ENCODE measurements around the gene RASL10B.

Gene RASL10B, protein sequence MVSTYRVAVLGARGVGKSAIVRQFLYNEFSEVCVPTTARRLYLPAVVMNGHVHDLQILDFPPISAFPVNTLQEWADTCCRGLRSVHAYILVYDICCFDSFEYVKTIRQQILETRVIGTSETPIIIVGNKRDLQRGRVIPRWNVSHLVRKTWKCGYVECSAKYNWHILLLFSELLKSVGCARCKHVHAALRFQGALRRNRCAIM

DNA sequence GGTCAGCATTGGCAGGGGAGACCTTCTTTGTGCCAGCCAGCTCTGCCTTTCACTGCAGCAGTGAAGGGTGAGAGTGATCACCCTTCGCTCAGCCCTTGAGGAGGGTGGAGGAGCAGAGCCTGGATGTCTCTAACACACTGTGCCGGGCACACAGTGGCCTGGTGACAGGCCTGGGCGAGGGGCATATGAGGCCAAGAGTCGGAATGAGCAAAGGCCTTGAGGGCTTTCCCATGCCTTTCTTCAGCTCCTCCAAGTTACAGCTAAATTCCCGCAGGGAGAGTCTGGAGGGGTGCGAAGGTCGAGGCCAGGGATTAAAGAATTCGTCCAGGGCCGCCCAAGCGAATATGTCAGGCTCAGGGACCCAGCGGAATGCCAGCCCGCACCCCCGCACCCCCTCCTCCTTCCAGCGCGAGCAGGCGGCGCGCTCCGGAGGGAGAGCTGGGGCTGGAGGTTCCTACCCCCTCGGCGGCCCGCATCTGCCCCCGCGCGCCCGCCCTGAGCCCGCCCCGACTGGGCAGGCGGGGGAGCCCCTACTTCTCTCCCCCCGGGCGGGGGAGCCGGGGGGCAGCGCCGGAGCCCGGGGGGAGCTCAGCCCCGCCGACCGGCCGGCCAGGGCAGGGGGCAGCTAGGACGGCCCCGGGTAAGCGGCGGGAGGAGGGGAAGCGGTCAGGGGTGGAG is at the start of gene RASL10B:
RASL10B (plus strand) TSS at position 401 of the 678 bp plus-strand sequence. CDS start 3,546 bp downstream, outside the sequence.
- H3K27me3 ChIP-seq (replicated peaks) = no peaks in the 10 kb centered on the region
- H3K27ac ChIP-seq = no peak within 1 kb of the TSS
- H3K4me3 ChIP-seq (ENCODE audit: low read depth, low read length) = peak within 1 kb of the TSS; percentile 61
- no peak for TF ChIP-seq CTCF (IDR thresholded peaks at IDR 0.05; ENCODE audit: low read depth, low read length, missing control alignments)
- in situ Hi-C loops (cut with HindIII; ENCODE audit: low pct_ligation_motif_present, low sequenced_read_pairs) = no loop called here
- peak; percentile 29 for DNase-seq
- no peaks in the 10 kb centered on the region for H3K36me3 ChIP-seq (replicated peaks)

DNA sequence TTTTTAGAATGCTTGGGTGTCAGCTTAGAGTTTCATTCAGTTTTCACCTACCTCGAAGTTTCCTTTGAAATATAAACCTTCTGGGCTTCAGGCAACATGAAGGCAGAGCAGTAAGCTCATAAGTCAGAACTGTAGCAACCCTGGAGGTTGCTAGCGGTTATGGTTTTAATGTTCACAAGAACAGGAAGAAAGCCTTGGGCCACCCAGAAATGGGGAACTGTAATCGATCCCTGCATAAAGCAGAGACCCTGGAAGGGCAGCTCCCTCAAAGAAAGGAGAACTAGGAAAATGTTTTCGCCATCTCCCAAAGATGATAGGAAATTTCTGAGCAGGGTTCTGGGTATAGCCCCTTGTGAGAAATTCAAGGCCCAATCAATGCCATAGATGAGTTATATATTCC is 47.8 kb upstream of the RASL10B start:
- no peak for TF ChIP-seq CTCF (IDR thresholded peaks at IDR 0.05; ENCODE audit: low read depth, low read length, missing control alignments)
- no peak overlapping the region for H3K4me3 ChIP-seq (ENCODE audit: low read depth, low read length)
- H3K27me3 ChIP-seq (replicated peaks) = no peaks in the 10 kb centered on the region
- no peak for DNase-seq
- H3K36me3 ChIP-seq (replicated peaks) = peaks cover 29% of the 10 kb centered on the region
- H3K27ac ChIP-seq = no peak overlapping the region
- in situ Hi-C loops (cut with HindIII; ENCODE audit: low pct_ligation_motif_present, low sequenced_read_pairs) = no loop called here

DNA sequence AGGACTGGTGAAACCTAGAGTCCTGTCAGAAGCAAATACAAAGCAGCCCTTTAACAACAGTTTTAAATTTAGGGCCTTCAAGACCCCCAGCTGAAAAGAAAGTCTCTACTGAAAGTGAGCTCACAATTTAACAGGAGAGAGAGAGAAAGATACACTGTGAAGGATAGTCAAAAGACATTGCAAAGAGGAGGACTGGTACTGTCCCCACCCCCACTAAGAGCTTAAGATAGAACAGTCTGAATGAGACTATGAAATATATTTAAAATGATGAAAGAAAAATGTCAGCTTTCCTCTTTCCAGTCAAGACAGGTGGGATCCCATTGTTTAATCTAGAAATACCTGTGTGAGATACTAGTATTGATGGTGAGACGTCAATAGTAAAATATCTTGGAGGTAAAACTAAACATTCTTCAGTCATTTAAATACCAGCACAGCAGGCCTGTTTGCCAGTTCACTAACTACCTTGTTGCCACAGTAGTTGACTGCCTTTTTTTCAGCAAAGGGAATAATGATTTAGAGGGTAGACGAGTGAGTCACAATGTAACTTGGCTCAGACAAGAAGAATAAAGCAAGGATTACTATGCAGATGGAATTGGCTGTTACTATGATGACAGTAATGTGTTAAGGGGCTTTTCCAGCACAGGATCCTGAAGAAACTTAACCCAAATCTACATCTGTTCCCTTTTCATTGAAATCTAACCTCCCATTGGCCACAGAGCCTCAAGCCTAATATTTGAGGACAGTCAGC is 47.2 kb upstream of the RASL10B start:
- peak; percentile 6 for DNase-seq
- in situ Hi-C loops (cut with HindIII; ENCODE audit: low pct_ligation_motif_present, low sequenced_read_pairs) = no loop called here
- Histone ChIP-seq H3K36me3 (replicated peaks) (peaks cover 29% of the 10 kb centered on the region), H3K27me3 (replicated peaks) (no peaks in the 10 kb centered on the region), H3K4me3 (ENCODE audit: low read depth, low read length) (no peak overlapping the region), H3K27ac (no peak overlapping the region)
- TF ChIP-seq CTCF (IDR thresholded peaks at IDR 0.05; ENCODE audit: low read depth, low read length, missing control alignments) = no peak

GRCh38 chr17:35692512-35693210 is 38.8 kb upstream of the RASL10B start:
- Histone ChIP-seq H3K36me3 (replicated peaks) (peaks cover 37% of the 10 kb centered on the region), H3K27ac (no peak overlapping the region), H3K4me3 (ENCODE audit: low read depth, low read length) (no peak overlapping the region), H3K27me3 (replicated peaks) (no peaks in the 10 kb centered on the region)
- in situ Hi-C loops (cut with HindIII; ENCODE audit: low pct_ligation_motif_present, low sequenced_read_pairs) = no loop called here
- no peak for TF ChIP-seq CTCF (IDR thresholded peaks at IDR 0.05; ENCODE audit: low read depth, low read length, missing control alignments)
- no peak for DNase-seq

- Histone ChIP-seq H3K27ac (no peak overlapping the region), H3K4me3 (ENCODE audit: low read depth, low read length) (no peak overlapping the region), H3K36me3 (replicated peaks) (peaks cover 35% of the 10 kb centered on the region), H3K27me3 (replicated peaks) (no peaks in the 10 kb centered on the region)
- no peak for TF ChIP-seq CTCF (IDR thresholded peaks at IDR 0.05; ENCODE audit: low read depth, low read length, missing control alignments)
- in situ Hi-C loops (cut with HindIII; ENCODE audit: low pct_ligation_motif_present, low sequenced_read_pairs) = no loop called here
- no peak for DNase-seq
Measured at GRCh38 chr17:35693662-35694061, 37.8 kb upstream of the RASL10B start.

All from brain microvascular endothelial cell (primary cell).